ENCODE results near the gene F5.
"Not testable (repeated sequence)": the region's sequence is repeated elsewhere in the genome, so short reads cannot be mapped to it uniquely, and the experiment has no call there.

Gene F5

GRCh38 chr1:169534653-169535052, 51.6 kb downstream of the F5 start:
- no peak for DNase-seq

- DNase-seq: not testable (repeated sequence)
These were observed 52.6 kb downstream of the F5 start for GRCh38 chr1:169533528-169534190.

- no peak for DNase-seq
These were observed 55.8 kb downstream of the F5 start for GRCh38 chr1:169530448-169530847.

- no peak for DNase-seq
These were observed 57.1 kb downstream of the F5 start for GRCh38 chr1:169529068-169529642.

- no peak for DNase-seq
These were observed 57.8 kb downstream of the F5 start for GRCh38 chr1:169528215-169529067.

- DNase-seq: no peak
These were observed 58.6 kb downstream of the F5 start for GRCh38 chr1:169527451-169528214.

- DNase-seq: no peak
These were observed 59.3 kb downstream of the F5 start for GRCh38 chr1:169527001-169527400.

GRCh38 chr1:169526120-169526832, 60.0 kb downstream of the F5 start:
- no peak for DNase-seq

- no peak for DNase-seq
These were observed 60.9 kb downstream of the F5 start for GRCh38 chr1:169525391-169525790.

GRCh38 chr1:169523904-169524303, 62.4 kb downstream of the F5 start:
- DNase-seq: no peak

- DNase-seq: no peak
These were observed 65.1 kb downstream of the F5 start for GRCh38 chr1:169521226-169521625.

- DNase-seq: no peak
These were observed 68.6 kb downstream of the F5 start for GRCh38 chr1:169517558-169518186.

- no peak for DNase-seq
These were observed 70.6 kb downstream of the F5 start for GRCh38 chr1:169515641-169516040.

- DNase-seq: no peak
These were observed 71.6 kb downstream of the F5 start for GRCh38 chr1:169514566-169515270.

GRCh38 chr1:169513208-169513607, 73.1 kb downstream of the F5 start:
- no peak for DNase-seq

- DNase-seq: no peak
These were observed 74.8 kb downstream of the F5 start for GRCh38 chr1:169511316-169512005.

- no peak for DNase-seq
These were observed 76.2 kb downstream of the F5 start for GRCh38 chr1:169510060-169510459.

GRCh38 chr1:169509354-169509753, 76.9 kb downstream of the F5 start:
- DNase-seq: no peak

- DNase-seq: no peak
These were observed 77.6 kb downstream of the F5 start for GRCh38 chr1:169508432-169509338.

- DNase-seq: no peak
These were observed 78.9 kb downstream of the F5 start for GRCh38 chr1:169507413-169507812.

Data from activated effector memory CD4-positive, alpha-beta T cell treated with Interleukin-2 at 50 U/mL for 16 hours (primary cell).